ENCODE measurements around the gene PTPN3.
"Not testable (repeated sequence)": the region's sequence is repeated elsewhere in the genome, so short reads cannot be mapped to it uniquely, and the experiment has no call there.

Gene PTPN3

DNA sequence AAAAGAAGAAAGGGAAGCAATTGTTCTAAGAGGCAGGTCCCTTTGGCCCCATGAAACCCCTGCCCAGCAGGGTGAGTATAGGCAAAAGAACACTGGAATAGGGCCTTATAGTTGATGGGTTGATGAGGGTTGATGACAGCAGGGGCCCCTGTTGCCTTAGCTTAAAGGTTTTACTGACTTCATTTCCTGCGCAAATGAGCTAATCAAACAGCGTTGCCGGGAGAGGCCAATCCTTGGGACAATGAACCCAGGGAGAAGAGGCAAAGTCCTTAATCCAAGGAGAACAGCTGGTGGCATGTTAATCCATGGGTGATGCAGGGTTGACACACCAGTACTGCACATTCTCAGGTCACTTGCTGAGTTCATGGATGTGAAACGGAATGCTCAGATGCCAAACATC is 155.2 kb downstream of the PTPN3 start:
- no peaks in the 10 kb centered on the region; the same call in 1 of the 2 replicates for H3K9me3 ChIP-seq (ENCODE audit: control insufficient read depth, insufficient read depth, low read length)
- H3K36me3 ChIP-seq (ENCODE audit: insufficient read depth, low read length), result no peaks in the 10 kb centered on the region
- H3K9ac ChIP-seq (ENCODE audit: low read depth, low read length), result no peak overlapping the region
- H3K4me1 ChIP-seq (ENCODE audit: insufficient read depth, low read length), result 0 out of 2 replicates have a peak, but pooled peaks cover 5% of the 10 kb centered on the region

DNA sequence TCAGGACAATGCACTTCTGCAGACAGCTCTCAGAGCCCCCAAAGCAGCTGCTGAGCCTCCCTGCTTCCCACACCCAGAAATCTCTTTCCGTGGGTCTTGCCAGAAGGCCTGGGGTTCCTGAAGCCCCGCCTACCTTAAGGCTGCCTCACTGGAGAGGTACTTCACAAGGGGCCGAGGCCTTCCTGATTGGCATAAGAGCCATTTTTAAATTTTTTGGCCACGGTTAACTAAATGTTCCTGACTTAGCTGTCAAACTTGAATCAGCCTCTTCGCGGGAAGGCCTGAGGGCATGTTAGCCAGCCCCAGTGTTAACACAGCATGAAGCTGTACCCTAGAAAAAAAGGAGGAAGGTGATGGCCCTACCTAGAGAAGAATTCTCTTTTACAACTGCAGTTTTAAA is 156.5 kb downstream of the PTPN3 start:
- H3K9me3 ChIP-seq (ENCODE audit: control insufficient read depth, insufficient read depth, low read length), result no peaks in the 10 kb centered on the region
- 0 out of 2 replicates have a peak, but pooled peaks cover 5% of the 10 kb centered on the region for H3K4me1 ChIP-seq (ENCODE audit: insufficient read depth, low read length)
- H3K36me3 ChIP-seq (ENCODE audit: insufficient read depth, low read length), result no peaks in the 10 kb centered on the region
- no peak overlapping the region for H3K9ac ChIP-seq (ENCODE audit: low read depth, low read length)

DNA sequence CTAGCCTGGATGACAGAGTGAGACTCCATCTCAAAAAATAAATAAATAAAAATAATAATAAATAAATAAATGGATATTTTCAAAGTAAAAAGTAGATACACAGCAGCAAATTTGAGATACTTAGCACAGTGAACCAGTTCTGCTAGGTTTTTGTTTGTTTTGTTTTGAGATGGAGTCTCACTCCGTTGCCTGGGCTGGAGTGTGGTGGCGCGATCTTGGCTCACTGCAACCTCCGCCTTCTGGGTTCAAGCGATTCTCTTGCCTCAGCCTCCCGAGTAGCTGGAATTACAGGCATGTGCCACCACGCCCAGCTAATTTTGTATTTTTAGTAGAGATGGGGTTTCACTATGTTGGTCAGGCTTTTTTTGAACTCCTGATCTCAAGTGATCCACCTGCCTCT is 157.1 kb downstream of the PTPN3 start:
- H3K4me1 ChIP-seq (ENCODE audit: insufficient read depth, low read length); H3K9ac ChIP-seq (ENCODE audit: low read depth, low read length); H3K36me3 ChIP-seq (ENCODE audit: insufficient read depth, low read length); H3K9me3 ChIP-seq (ENCODE audit: control insufficient read depth, insufficient read depth, low read length): not testable (repeated sequence)

DNA sequence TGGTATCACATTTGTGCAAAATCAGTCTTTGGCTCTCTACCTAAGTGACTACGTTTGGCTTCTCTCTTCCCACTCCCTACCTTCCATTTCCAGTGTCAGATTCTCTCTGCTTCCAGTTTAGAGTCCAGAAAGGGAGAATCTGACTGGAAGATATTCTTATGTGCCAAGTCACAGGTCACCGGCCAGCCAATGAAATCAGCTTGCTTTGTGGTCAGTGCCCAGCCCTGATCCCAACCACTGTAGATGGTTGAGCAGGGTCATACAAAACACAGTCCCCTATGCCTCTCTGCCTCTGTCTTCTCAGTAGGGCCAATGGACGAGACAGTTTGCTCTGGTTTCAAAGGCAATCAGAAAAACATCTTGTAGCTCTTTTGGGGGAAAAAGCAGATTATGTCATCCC is 161.7 kb downstream of the PTPN3 start:
- Histone ChIP-seq H3K36me3 (ENCODE audit: insufficient read depth, low read length) (no peaks in the 10 kb centered on the region), H3K9ac (ENCODE audit: low read depth, low read length) (no peak overlapping the region), H3K4me1 (ENCODE audit: insufficient read depth, low read length) (no peaks in the 10 kb centered on the region), H3K9me3 (ENCODE audit: control insufficient read depth, insufficient read depth, low read length) (no peaks in the 10 kb centered on the region)

DNA sequence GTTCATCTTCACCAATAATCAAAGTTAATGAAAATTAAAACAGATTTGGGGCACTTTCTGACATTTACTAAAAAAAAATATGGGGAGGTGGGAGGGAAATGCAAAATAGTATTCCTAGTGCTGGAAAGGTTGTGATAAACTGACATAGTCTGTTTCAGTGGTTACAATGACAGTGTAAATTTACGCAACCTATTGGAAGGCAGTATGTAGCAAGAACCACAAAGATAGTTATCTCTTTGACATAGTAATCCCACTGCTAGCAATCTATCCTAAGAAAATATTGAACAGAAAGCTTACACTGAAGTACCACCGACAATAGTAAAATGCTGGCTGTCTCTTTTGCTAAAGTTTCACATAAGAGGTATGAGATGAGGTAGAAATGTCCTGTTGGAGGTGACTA is 162.2 kb downstream of the PTPN3 start:
- no peaks in the 10 kb centered on the region for H3K36me3 ChIP-seq (ENCODE audit: insufficient read depth, low read length)
- H3K9ac ChIP-seq (ENCODE audit: low read depth, low read length), result no peak overlapping the region
- H3K4me1 ChIP-seq (ENCODE audit: insufficient read depth, low read length), result no peaks in the 10 kb centered on the region
- no peaks in the 10 kb centered on the region for H3K9me3 ChIP-seq (ENCODE audit: control insufficient read depth, insufficient read depth, low read length)

DNA sequence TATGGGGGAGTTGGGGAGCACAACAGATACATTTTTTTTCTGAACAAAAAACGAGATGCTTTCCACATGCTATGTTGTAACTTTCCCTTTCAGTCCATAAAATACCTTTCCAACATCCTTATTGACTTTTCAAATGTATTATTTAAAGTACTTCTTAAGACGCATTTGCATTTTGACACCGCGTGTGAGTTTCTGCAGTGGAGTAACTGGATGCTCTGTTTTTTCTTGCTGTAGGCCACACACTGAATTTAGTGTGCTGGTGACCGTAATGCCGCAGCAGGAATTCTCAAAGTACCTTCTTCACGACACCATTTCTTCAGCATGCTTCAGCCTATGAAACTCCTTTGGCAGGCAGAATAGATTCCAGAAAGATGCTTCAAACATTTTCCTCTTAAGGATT is 163.0 kb downstream of the PTPN3 start:
- H3K9me3 ChIP-seq (ENCODE audit: control insufficient read depth, insufficient read depth, low read length), result no peaks in the 10 kb centered on the region
- no peak overlapping the region for H3K9ac ChIP-seq (ENCODE audit: low read depth, low read length)
- no peaks in the 10 kb centered on the region for H3K4me1 ChIP-seq (ENCODE audit: insufficient read depth, low read length)
- H3K36me3 ChIP-seq (ENCODE audit: insufficient read depth, low read length), result no peaks in the 10 kb centered on the region

DNA sequence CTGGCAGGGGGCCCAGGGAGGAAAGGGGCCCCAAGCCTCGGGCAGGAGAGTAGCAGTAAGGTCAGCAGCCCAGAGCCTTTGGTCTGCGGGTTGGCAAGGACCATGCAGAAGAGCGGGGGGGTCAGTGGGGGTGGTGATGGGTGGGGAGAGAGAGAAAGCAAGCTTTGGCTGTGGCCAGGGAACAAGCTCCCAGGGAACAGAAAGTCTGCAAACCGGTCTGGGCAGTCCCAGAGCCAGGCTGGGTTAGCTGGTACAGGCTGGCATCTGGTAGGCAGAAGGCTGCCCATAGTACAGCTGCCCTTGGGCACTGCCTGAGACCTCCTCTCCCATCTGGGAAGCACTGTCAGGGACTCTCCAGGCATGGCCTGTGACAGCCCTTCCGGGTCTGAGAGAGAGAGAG is 166.8 kb downstream of the PTPN3 start:
- H3K36me3 ChIP-seq (ENCODE audit: insufficient read depth, low read length), result no peaks in the 10 kb centered on the region
- H3K9me3 ChIP-seq (ENCODE audit: control insufficient read depth, insufficient read depth, low read length), result no peaks in the 10 kb centered on the region
- no peak overlapping the region for H3K9ac ChIP-seq (ENCODE audit: low read depth, low read length)
- peaks cover 22% of the 10 kb centered on the region for H3K4me1 ChIP-seq (ENCODE audit: insufficient read depth, low read length)

DNA sequence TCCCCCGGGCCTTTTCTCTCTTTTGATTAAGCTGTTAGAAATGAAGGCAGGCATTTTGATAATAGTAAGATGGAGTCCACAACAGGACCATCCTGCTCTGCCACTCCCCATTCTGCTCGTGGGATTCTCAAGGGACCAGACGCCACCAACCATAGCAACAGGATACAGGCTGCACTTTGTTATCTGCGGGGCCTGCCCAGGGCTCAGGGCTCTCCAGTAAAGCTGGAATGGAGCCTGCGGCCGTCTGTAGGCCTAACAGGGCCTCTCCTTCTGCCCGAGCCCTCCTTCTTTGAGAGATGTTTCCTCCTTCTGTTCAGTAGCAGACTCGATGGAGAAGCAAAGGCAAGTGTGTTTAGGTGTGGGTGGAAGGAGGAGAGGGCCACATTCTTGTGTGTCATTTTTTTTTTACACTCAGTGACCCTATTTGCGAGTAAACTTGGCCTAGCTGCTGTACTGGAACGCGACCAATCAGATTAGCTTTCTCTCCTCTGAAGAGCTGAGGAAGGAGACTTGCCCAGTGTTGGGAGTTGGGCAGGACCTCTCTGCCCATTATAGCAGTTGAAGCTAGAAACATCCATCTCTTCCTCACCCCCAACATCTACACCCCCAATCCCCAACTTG is 168.4 kb downstream of the PTPN3 start:
- no peaks in the 10 kb centered on the region for H3K9me3 ChIP-seq (ENCODE audit: control insufficient read depth, insufficient read depth, low read length)
- H3K36me3 ChIP-seq (ENCODE audit: insufficient read depth, low read length), result no peaks in the 10 kb centered on the region
- peaks cover 22% of the 10 kb centered on the region for H3K4me1 ChIP-seq (ENCODE audit: insufficient read depth, low read length)
- no peak overlapping the region for H3K9ac ChIP-seq (ENCODE audit: low read depth, low read length)

DNA sequence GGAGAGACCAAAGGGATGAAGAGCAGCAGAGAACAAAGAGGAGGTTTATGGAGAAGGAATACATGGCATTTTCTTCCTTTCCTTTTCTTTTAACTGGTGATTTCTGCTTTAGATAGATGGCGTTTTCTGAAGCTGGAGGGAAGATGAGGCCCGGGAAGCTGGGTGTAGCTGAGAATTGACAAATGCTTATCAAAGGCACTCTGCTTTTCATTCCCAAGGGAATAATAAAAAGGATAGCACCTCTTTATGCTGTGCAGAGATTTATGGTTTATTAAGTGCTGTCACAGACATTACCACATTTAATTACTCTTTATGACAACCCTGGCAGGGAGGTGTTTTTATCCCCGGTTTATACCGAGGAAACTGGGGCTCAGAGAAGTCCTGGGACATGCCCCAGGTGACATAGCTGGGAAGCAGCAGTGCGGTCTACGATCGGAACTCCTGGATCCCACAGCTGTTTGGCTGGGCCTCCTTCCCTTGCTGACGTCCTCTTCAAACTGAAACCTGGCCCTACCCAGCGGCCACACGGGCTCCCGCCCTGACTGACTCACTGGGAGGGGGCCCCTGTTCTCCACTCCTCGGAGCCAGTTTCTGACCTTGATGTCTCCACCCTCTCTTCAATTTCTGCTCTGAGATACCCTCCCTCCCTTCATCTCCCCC is 169.0 kb downstream of the PTPN3 start:
- Histone ChIP-seq H3K36me3 (ENCODE audit: insufficient read depth, low read length) (no peaks in the 10 kb centered on the region), H3K9me3 (ENCODE audit: control insufficient read depth, insufficient read depth, low read length) (no peaks in the 10 kb centered on the region), H3K4me1 (ENCODE audit: insufficient read depth, low read length) (peaks cover 22% of the 10 kb centered on the region), H3K9ac (ENCODE audit: low read depth, low read length) (no peak overlapping the region)

All from ES-I3 (cell line).